Spinal cord (tissue), 10 donors: ENCODE results near the gene KIAA1755. TPM values are rescaled to one million over a fixed set of nuclear protein-coding genes. Genes with fewer than 3 reads are reported as not detected.

Experiments used
- DNase-seq, 6 donors: peaks; one replicate each; pipeline versions ENCODE4 v3.0.0 to v3.0.0-alpha.2; 2013 to 2015; ENCODE audit warnings: low spot score in 6 of 6, low read depth in 4 of 6
- H3K27ac ChIP-seq: one replicate; pipeline ENCODE4 v1.5.1; 2013; ENCODE audit warnings: low read depth, low read length, control low read depth
- H3K27me3 ChIP-seq: one replicate; pipeline ENCODE4 v1.6.1; 2013; ENCODE audit warnings: low read length; ENCODE audit not compliant: control insufficient read depth, insufficient read depth
- H3K36me3 ChIP-seq: one replicate; pipeline ENCODE4 v1.6.1; 2013; ENCODE audit warnings: low read length; ENCODE audit not compliant: control insufficient read depth, insufficient read depth
- H3K4me1 ChIP-seq: one replicate; pipeline ENCODE4 v1.6.1; 2013; ENCODE audit warnings: low read length; ENCODE audit not compliant: control insufficient read depth, insufficient read depth
- H3K4me3 ChIP-seq: one replicate; pipeline ENCODE4 v1.5.1; 2013; ENCODE audit warnings: low read depth, low read length, control low read depth
- H3K9me3 ChIP-seq: one replicate; pipeline ENCODE4 v1.6.1; 2013; ENCODE audit warnings: low read length; ENCODE audit not compliant: control insufficient read depth, insufficient read depth
- WGBS: methylation state at CpG from one replicate; pipeline ENCODE4 v1.1.5; 2013; ENCODE audit warnings: missing lambda C conversion rate; ENCODE audit not compliant: insufficient coverage; 5-methylcytosine and 5-hydroxymethylcytosine counted together
- long read RNA-seq, 4 donors: transcript quantifications; one replicate each; lab custom pipeline, GENCODE V29; 2026
- polyA plus RNA-seq, 2 donors: library from polyadenylated mRNA; unstranded; fragments of 120-200 nt; gene quantifications; one replicate each; pipeline ENCODE4 v1.2.1, GENCODE V29; 2013; ENCODE audit not compliant: insufficient read length in 2 of 2
- total RNA-seq, 2 donors: library from RNA; depleted of rRNA in 1 of 2; stranded (reverse); fragments of 120-200 nt in 1 of 2; fragments of >200 nt in 1 of 2; gene quantifications; one replicate each; pipeline versions ENCODE4 v1.2.3 to v1.2.4, GENCODE V29; 2013 to 2014
- donor health status: healthy.

Gene KIAA1755
- 10 to 100 TPM; 21.6 to 51.5 TPM for total RNA-seq
- polyA plus RNA-seq, result 10 to 100 TPM; 20.8 to 45.7 TPM
- long read RNA-seq, donor 1, full-length matches to known transcripts, result 3 of 3 reads
- long read RNA-seq, donor 1, partial matches to known transcripts, result 0 of 3 reads
- long read RNA-seq, donor 1, other reads (novel, unspliced or antisense), result 0 of 3 reads
- long read RNA-seq, donor 2, result 0 reads
- long read RNA-seq, donor 3, result 0 reads
- long read RNA-seq, donor 4, result 0 reads

GRCh38 chr20:38260378-38261053 is at the start of gene KIAA1755:
Gene KIAA1755 (minus strand): TSS chr20:38260735. CDS start chr20:38260500, 235 bp downstream.
- H3K4me3 ChIP-seq, result peak within 1 kb of the TSS; percentile 54
- WGBS, result under 1% methylated on average over 45 of the region's 65 CpGs
- no peaks in the 10 kb centered on the region for H3K27me3 ChIP-seq
- DNase-seq, result peak in 2 of 6 donors; percentile 76 to 77
- H3K36me3 ChIP-seq, result no peaks in the 10 kb centered on the region
- H3K27ac ChIP-seq, result peak within 1 kb of the TSS; percentile 92
- H3K9me3 ChIP-seq, result no peaks in the 10 kb centered on the region
- peaks cover 23% of the 10 kb centered on the region for H3K4me1 ChIP-seq

GRCh38 chr20:38308447-38308846 is 47.9 kb upstream of the KIAA1755 start:
- Histone ChIP-seq H3K36me3 (no peaks in the 10 kb centered on the region), H3K4me3 (no peak overlapping the region), H3K9me3 (peaks cover 1% of the 10 kb centered on the region), H3K27me3 (no peaks in the 10 kb centered on the region), H3K4me1 (peaks cover 7% of the 10 kb centered on the region), H3K27ac (no peak overlapping the region)
- no peak for DNase-seq
- WGBS, result no CpG with 5 or more reads among the region's 1 CpG

- H3K4me1 ChIP-seq, result peaks cover 7% of the 10 kb centered on the region
- H3K27ac ChIP-seq, result no peak overlapping the region
- no peaks in the 10 kb centered on the region for H3K27me3 ChIP-seq
- H3K4me3 ChIP-seq, result no peak overlapping the region
- no peaks in the 10 kb centered on the region for H3K36me3 ChIP-seq
- DNase-seq, result no peak
- H3K9me3 ChIP-seq, result peaks cover 1% of the 10 kb centered on the region
- 67% methylated on average over 1 of the region's 4 CpGs for WGBS
Measured at GRCh38 chr20:38308047-38308438, 47.5 kb upstream of the KIAA1755 start.

GRCh38 chr20:38307371-38308046 is 47.0 kb upstream of the KIAA1755 start:
- no peak for DNase-seq
- peaks cover 13% of the 10 kb centered on the region for H3K4me1 ChIP-seq
- no peak overlapping the region for H3K4me3 ChIP-seq
- H3K9me3 ChIP-seq, result peaks cover 1% of the 10 kb centered on the region
- WGBS, result 80% methylated on average over 7 of the region's 8 CpGs
- H3K27me3 ChIP-seq, result no peaks in the 10 kb centered on the region
- H3K36me3 ChIP-seq, result no peaks in the 10 kb centered on the region
- no peak overlapping the region for H3K27ac ChIP-seq

GRCh38 chr20:38306379-38306778 is 45.8 kb upstream of the KIAA1755 start:
- no peak overlapping the region for H3K4me3 ChIP-seq
- peaks cover 1% of the 10 kb centered on the region for H3K9me3 ChIP-seq
- H3K27me3 ChIP-seq, result no peaks in the 10 kb centered on the region
- H3K36me3 ChIP-seq, result no peaks in the 10 kb centered on the region
- 70% methylated on average over 6 of the region's 6 CpGs for WGBS
- DNase-seq, result no peak
- no peak overlapping the region for H3K27ac ChIP-seq
- peaks cover 13% of the 10 kb centered on the region for H3K4me1 ChIP-seq

GRCh38 chr20:38305541-38305940 is 45.0 kb upstream of the KIAA1755 start:
- Histone ChIP-seq H3K4me3 (no peak overlapping the region), H3K36me3 (no peaks in the 10 kb centered on the region), H3K9me3 (peaks cover 1% of the 10 kb centered on the region), H3K27me3 (no peaks in the 10 kb centered on the region), H3K4me1 (peaks cover 13% of the 10 kb centered on the region), H3K27ac (no peak overlapping the region)
- no peak for DNase-seq
- WGBS, result no CpG with 5 or more reads among the region's 4 CpGs

- WGBS, result 53% methylated on average over 7 of the region's 8 CpGs
- no peak for DNase-seq
- no peak overlapping the region for H3K27ac ChIP-seq
- H3K27me3 ChIP-seq, result no peaks in the 10 kb centered on the region
- H3K9me3 ChIP-seq, result peaks cover 1% of the 10 kb centered on the region
- H3K36me3 ChIP-seq, result no peaks in the 10 kb centered on the region
- H3K4me3 ChIP-seq, result no peak overlapping the region
- peaks cover 16% of the 10 kb centered on the region for H3K4me1 ChIP-seq
Measured at GRCh38 chr20:38304845-38305447, 44.4 kb upstream of the KIAA1755 start.

- Histone ChIP-seq H3K27me3 (no peaks in the 10 kb centered on the region), H3K9me3 (peaks cover 1% of the 10 kb centered on the region), H3K36me3 (no peaks in the 10 kb centered on the region), H3K4me1 (peaks cover 24% of the 10 kb centered on the region), H3K27ac (peak within 1 kb of the TSS; percentile 69), H3K4me3 (no peak within 1 kb of the TSS)
- WGBS, result 64% methylated on average over 19 of the region's 21 CpGs
- DNase-seq, result no peak
Measured at GRCh38 chr20:38303908-38304379, 43.4 kb upstream of the KIAA1755 start, which contains the start of gene BPI. Gene BPI (plus strand): TSS chr20:38304156. CDS start chr20:38304224, 68 bp downstream.

- peak in 2 of 6 donors; percentile 67 to 75 for DNase-seq
- Histone ChIP-seq H3K27ac (peak overlapping the region; percentile 69), H3K27me3 (no peaks in the 10 kb centered on the region), H3K36me3 (no peaks in the 10 kb centered on the region), H3K9me3 (no peaks in the 10 kb centered on the region), H3K4me1 (peaks cover 31% of the 10 kb centered on the region), H3K4me3 (no peak overlapping the region)
- WGBS, result 9% methylated on average over 7 of the region's 11 CpGs
Measured at GRCh38 chr20:38302786-38303185, 42.3 kb upstream of the KIAA1755 start.
